PC-3 (cell line): ENCODE data around the gene COL4A1. TPM values are rescaled to one million over a fixed set of nuclear protein-coding genes. Genes with fewer than 3 reads are reported as not detected.
A peak's percentile ranks its signal among the peaks of the same experiment; 100 is the strongest.

Source experiments
- ATAC-seq: fragments of 200-7000 bp; cut with Tn5 transposase; 2 replicates; pipeline ENCODE4 v1.9.1; 2020; ENCODE audit warnings: mild to moderate bottlenecking, moderate library complexity
- BruUV-seq: library from RNA; stranded (reverse); fragments of 400-500 nt; replicated peaks from 2 replicates; lab custom pipeline; 2021; lab: Mats Ljungman, UMichigan
- CTCF ChIA-PET: fragments of 300-600 bp; sonication (Branson Sonifier 250); formaldehyde crosslinking; loops from one replicate; lab custom pipeline; 2022; ENCODE audit warnings: antibody characterized with exemption; lab: Charles Lee
- POLR2A ChIA-PET: fragments of 300-600 bp; sonication (Branson Sonifier 250); formaldehyde crosslinking; loops from one replicate; lab custom pipeline; 2022; ENCODE audit warnings: antibody characterized with exemption; ENCODE audit not compliant: unreplicated experiment; lab: Charles Lee
- DNase-seq: peaks from one replicate; pipeline ENCODE4 v3.0.0-alpha.2; 2015
- H2AFZ ChIP-seq: fragments of 300-600 bp; sonication (generic); 2 replicates; pipeline ENCODE4 v1.6.0; 2016; ENCODE audit warnings: antibody characterized with exemption, low read length
- H3F3A ChIP-seq: fragments of 300-600 bp; sonication (generic); one replicate; pipeline ENCODE4 v1.6.0; 2017; ENCODE audit warnings: antibody characterized with exemption, low read length, control low read depth, mild to moderate bottlenecking; ENCODE audit not compliant: unreplicated experiment
- H3K27ac ChIP-seq: fragments of 300-600 bp; sonication (generic); 2 replicates; pipeline ENCODE4 v1.5.1; 2016; ENCODE audit warnings: mild to moderate bottlenecking, low read length
- H3K27me3 ChIP-seq: fragments of 300-600 bp; sonication (generic); 2 replicates; pipeline ENCODE4 v1.6.1; 2016; ENCODE audit warnings: low read length, mixed read lengths
- H3K36me3 ChIP-seq: fragments of 300-600 bp; sonication (generic); 2 replicates; pipeline ENCODE4 v1.6.1; 2016; ENCODE audit warnings: low read depth, mixed run types, low read length, mixed read lengths
- H3K4me1 ChIP-seq: fragments of 300-600 bp; sonication (generic); 2 replicates; pipeline ENCODE4 v1.5.1; 2016; ENCODE audit warnings: low read length; ENCODE audit not compliant: insufficient read depth
- H3K4me2 ChIP-seq: fragments of 300-600 bp; sonication (generic); 2 replicates; pipeline ENCODE4 v1.6.0; 2016; ENCODE audit warnings: low read length
- H3K4me3 ChIP-seq: fragments of 300-600 bp; sonication (generic); 2 replicates; pipeline ENCODE4 v1.5.1; 2016; ENCODE audit warnings: mild to moderate bottlenecking, low read length, mixed read lengths
- H3K79me2 ChIP-seq: fragments of 300-600 bp; sonication (generic); 2 replicates; pipeline ENCODE4 v1.6.1; 2017; ENCODE audit warnings: low read length, mixed read lengths
- H3K9ac ChIP-seq: fragments of 300-600 bp; sonication (generic); 2 replicates; pipeline ENCODE4 v1.6.0; 2016; ENCODE audit warnings: mild to moderate bottlenecking, low read length
- H3K9me2 ChIP-seq: fragments of 300-600 bp; sonication (generic); replicated peaks from 2 replicates; pipeline ENCODE4 v1.6.1; 2016; ENCODE audit warnings: mixed run types, low read length, mixed read lengths
- H3K9me3 ChIP-seq: fragments of 300-600 bp; sonication (generic); 2 replicates; pipeline ENCODE4 v1.6.1; 2016; ENCODE audit warnings: low read length, mixed read lengths
- H4K20me1 ChIP-seq: fragments of 300-600 bp; sonication (generic); 2 replicates; pipeline ENCODE4 v1.6.1; 2016; ENCODE audit warnings: low read length, mixed read lengths
- CTCF ChIP-seq: fragments of 300-600 bp; sonication (generic); conservative IDR thresholded peaks from 2 replicates; pipeline ENCODE4 v1.5.1; 2017; ENCODE audit warnings: antibody characterized with exemption, low read depth, mild to moderate bottlenecking, low read length
- EZH2 ChIP-seq: fragments of 300-600 bp; sonication (generic); IDR thresholded peaks from one replicate; pipeline ENCODE4 v1.6.1; 2017; ENCODE audit warnings: antibody characterized with exemption, mild to moderate bottlenecking, low read length; ENCODE audit not compliant: unreplicated experiment
- EZH2phosphoT487 ChIP-seq: fragments of 300-600 bp; sonication (generic); IDR thresholded peaks from 2 replicates; pipeline ENCODE4 v1.6.1; 2018; ENCODE audit warnings: mild to moderate bottlenecking, antibody characterized with exemption, low read length, borderline replicate concordance
- intact Hi-C: fragments of 100-400 bp; cut with micrococcal nuclease; formaldehyde crosslinking; loops from 2 replicates; pipeline ENCODE4 v1.9.0; 2023
- total RNA-seq: library from RNA; depleted of rRNA; stranded (reverse); fragments of >200 nt; gene quantifications from 2 replicates; pipeline ENCODE4 v1.2.3, GENCODE V29; 2014

The COL4A1 gene
- total RNA-seq, 1 experiment from 2014 or later, result 48.7 TPM

- H3K27ac ChIP-seq, result no peak overlapping the region
- no peak overlapping the region for H2AFZ ChIP-seq
- intact Hi-C loops, result no loop called here
- no peaks in the 10 kb centered on the region for H3K36me3 ChIP-seq
- no peak for ATAC-seq
- no peaks in the 10 kb centered on the region for H4K20me1 ChIP-seq
- peaks cover 4% of the 10 kb centered on the region for H3F3A ChIP-seq
- H3K27me3 ChIP-seq, result no peaks in the 10 kb centered on the region
- H3K9me3 ChIP-seq, result no peaks in the 10 kb centered on the region
- H3K4me1 ChIP-seq, result peaks cover 65% of the 10 kb centered on the region
- 0 out of 2 replicates have a peak overlapping the region, but pooled peaks have one; percentile 77 for H3K4me2 ChIP-seq
- CTCF ChIA-PET, result no interaction called here
- no TSS peak for BruUV-seq
- POLR2A ChIA-PET, result no interaction called here
- TF ChIP-seq EZH2 (no peak), EZH2phosphoT487 (no peak), CTCF (no peak)
- no peak overlapping the region for H3K4me3 ChIP-seq
- no peak for DNase-seq
- no peaks in the 10 kb centered on the region for H3K9me2 ChIP-seq
- no peak overlapping the region for H3K9ac ChIP-seq
- H3K79me2 ChIP-seq, result peaks cover 61% of the 10 kb centered on the region
Measured at GRCh38 chr13:110345266-110345665, 38.3 kb upstream of the COL4A1 start.

GRCh38 chr13:110344320-110344719 is 37.4 kb upstream of the COL4A1 start:
- DNase-seq (no peak), ATAC-seq (no peak)
- H3K36me3 ChIP-seq, result no peaks in the 10 kb centered on the region
- H3K9me2 ChIP-seq, result no peaks in the 10 kb centered on the region
- H3K9me3 ChIP-seq, result no peaks in the 10 kb centered on the region
- no peak overlapping the region for H3K9ac ChIP-seq
- no peak overlapping the region for H3K4me2 ChIP-seq
- H3K27me3 ChIP-seq, result no peaks in the 10 kb centered on the region
- H4K20me1 ChIP-seq, result no peaks in the 10 kb centered on the region
- intact Hi-C loops, result no loop called here
- H3K4me3 ChIP-seq, result no peak overlapping the region
- TF ChIP-seq CTCF (no peak), EZH2 (no peak), EZH2phosphoT487 (no peak)
- H3F3A ChIP-seq, result peaks cover 4% of the 10 kb centered on the region
- no TSS peak for BruUV-seq
- peaks cover 65% of the 10 kb centered on the region for H3K4me1 ChIP-seq
- H3K79me2 ChIP-seq, result peaks cover 53% of the 10 kb centered on the region
- POLR2A ChIA-PET, result interaction anchor here (0.8 kb wide), 1 partner anchor 25 kb away, joined by 4 read pairs; no protein-coding TSS in a partner anchor
- CTCF ChIA-PET, result no interaction called here
- no peak overlapping the region for H3K27ac ChIP-seq
- no peak overlapping the region for H2AFZ ChIP-seq

DNA sequence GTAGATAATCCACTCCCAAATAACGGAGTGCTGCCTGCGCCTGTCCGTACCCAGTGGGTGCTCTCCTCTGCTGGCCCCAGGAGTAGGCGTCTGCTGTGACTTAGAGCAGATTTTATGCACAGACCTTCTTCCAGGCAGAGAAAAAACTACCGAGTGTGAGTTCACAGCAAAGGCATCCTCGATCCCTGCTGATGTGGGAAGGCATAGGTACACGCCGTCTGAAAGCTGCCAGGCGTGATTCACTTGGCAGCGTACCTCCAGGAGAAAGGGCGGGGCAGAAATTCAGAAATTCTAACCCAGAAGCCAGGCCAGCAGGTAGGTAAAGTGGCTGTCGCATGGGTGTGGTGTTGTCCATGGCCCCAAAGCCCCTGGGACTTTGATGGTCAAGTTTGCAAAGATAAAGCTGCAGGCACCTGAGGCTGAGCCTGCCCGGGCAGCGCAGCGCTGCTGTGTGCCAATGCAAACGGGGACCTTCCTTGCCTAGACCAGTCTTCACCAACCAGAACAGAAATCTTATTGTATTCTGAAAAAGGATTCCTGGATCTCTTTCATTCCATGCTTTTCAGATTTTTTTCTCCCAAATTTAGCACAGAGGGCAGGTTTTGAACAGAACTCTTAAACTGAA is 36.4 kb upstream of the COL4A1 start:
- no peak for TF ChIP-seq EZH2phosphoT487
- no peak for TF ChIP-seq EZH2
- Histone ChIP-seq H3K4me2 (peak overlapping the region; percentile 77), H3K4me3 (peak overlapping the region; percentile 31; the same call in 1 of the 2 replicates), H4K20me1 (no peaks in the 10 kb centered on the region), H3K9me3 (no peaks in the 10 kb centered on the region), H3F3A (peaks cover 4% of the 10 kb centered on the region), H3K4me1 (peaks cover 55% of the 10 kb centered on the region), H3K27ac (peak overlapping the region; percentile 63), H3K79me2 (peaks cover 43% of the 10 kb centered on the region), H2AFZ (no peak overlapping the region), H3K27me3 (no peaks in the 10 kb centered on the region), H3K9ac (peak overlapping the region; percentile 21), H3K36me3 (no peaks in the 10 kb centered on the region), H3K9me2 (no peaks in the 10 kb centered on the region)
- POLR2A ChIA-PET, result interaction anchor here (0.7 to 0.8 kb wide), 2 partner anchors 24 to 69 kb away, joined by 3 to 4 read pairs; no protein-coding TSS in a partner anchor
- peak; percentile 87 for DNase-seq
- peak; percentile 52 for ATAC-seq
- CTCF ChIA-PET, result no interaction called here
- intact Hi-C loops, result loop anchor here (1.0 kb wide), 1 partner anchor 23 kb away; no protein-coding TSS in a partner anchor
- BruUV-seq, result no TSS peak
